ENCODE data around the gene MEX3D.

Gene MEX3D

DNA sequence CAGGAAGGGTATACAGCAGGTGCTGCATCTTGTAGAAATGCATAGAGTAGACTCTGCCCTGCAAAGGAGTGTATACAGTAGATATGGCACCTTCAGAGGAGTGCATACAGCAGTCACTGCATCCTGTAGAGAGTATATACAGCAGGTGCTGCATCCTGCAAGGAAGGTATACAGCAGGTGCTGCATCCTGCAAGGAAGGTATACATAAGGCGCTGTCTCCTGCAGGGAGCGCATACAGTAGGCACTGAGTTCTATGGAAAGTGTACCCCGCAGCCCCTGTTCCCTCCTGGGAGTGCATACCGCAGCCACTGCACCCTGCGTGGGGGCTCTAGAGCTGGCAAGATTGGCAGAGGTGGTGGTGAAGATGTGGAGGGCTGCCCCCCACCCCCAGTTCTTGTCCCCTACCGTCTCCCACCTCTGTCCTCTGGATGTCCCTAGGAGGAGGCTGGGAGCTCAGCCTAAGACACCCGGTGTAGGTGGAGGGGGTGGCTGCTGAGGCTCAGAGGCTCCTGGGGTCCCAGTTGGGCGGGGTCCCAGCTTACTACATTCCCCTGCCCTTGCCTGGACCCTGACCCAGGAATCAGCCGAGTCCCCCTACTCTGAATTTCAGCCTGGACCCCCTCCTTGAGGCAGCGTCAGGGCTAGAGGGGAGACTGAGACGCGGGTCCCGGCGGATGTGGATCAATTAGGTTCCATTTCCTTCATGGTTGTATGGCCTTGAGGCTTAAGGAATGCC is 53.0 kb downstream of the MEX3D start:
- no peak for DNase-seq

DNA sequence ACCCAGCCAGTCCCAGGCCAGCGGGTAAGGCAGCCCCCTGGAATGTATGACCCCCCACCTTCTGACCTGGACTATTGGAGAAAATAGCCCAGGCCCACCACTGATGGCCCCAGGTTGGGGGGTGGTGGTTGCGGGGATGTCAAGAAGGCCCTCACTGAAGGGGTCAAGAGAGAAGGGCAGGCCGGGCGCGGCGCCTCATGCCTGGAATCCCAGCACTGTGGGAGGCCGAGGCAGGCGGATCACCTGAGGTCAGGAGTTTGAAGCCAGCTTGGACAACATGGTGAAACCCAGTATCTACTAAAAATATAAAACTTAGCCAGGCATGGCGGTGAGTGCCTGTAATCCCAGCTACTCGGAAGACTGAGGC is 53.8 kb downstream of the MEX3D start:
- no peak for DNase-seq

GRCh38 chr19:1513499-1514294 is 54.4 kb downstream of the MEX3D start:
- DNase-seq: peak; percentile 79

DNA sequence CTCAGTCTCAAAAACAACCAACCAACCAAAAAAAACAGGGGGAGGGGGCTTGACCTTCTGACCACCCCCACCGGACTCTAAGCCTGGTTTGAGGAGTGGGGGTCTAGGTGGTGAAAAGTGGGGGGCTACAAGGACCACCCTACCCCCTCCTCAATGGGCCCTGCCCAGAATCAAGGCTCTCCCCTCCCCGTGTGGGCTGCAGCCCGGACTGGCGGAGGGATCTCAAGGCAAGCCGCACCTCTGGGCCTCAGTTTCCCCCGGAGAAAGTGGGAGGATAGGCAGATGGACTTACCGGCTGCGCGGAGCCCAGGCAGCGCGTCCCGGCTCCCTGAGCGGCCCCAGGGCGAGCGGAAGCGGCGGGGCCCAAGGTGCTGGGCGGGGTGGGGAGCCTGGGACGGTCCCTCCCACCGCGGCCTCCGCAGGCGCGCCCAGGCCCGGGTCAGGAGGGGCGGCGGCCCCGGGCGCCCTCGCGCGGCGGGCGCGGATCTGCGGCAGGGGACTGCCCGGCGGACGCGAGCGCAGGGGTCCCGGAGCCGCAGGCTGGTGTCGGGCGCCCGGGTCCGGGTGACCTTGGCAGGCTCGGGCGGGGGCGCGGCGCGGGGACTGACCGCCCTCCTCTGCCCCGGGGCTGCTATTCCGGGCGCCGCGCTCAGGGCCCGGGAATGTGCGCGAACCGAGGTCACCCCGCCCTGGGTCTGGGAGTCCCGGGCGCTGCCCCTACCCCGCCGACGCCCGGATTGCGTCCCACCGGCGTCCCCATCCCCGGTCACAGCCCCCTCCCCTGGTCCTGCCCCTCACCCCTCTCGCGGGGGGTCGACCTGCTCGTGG is 55.2 kb downstream of the MEX3D start, which contains the start of gene ADAMTSL5:
TSS of gene ADAMTSL5 (minus strand) at position 349 of the 828 bp plus-strand sequence. CDS start 2,076 bp downstream, outside the sequence.
- peak; percentile 73 for DNase-seq

GRCh38 chr19:1511318-1512317 is 56.5 kb downstream of the MEX3D start:
- DNase-seq: no peak

DNA sequence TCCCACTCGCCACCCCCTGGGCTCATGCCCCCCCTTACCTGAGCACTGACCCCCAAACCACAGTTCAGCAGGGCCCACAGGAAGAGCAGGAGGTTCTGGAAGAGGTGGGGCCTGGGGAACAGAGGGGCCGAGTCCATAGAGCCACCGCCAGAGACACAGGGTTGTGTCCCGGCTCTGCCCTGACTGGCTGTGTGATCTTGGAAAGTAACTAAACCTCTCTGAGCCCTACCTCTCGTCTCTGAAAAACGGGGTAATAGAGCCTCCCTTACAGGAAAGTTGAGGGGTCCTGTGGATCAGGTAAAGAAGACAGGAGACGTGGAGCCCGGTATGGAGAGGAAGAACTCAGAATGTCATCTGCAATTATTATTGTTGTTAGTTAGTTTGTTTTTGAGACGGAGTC is 57.3 kb downstream of the MEX3D start:
- no peak for DNase-seq

- DNase-seq: no peak
Measured at GRCh38 chr19:1510442-1510806, 57.7 kb downstream of the MEX3D start.

- no peak for DNase-seq
Measured at GRCh38 chr19:1509602-1510441, 58.3 kb downstream of the MEX3D start.

GRCh38 chr19:1508507-1508856 is 59.6 kb downstream of the MEX3D start:
- DNase-seq: no peak

DNA sequence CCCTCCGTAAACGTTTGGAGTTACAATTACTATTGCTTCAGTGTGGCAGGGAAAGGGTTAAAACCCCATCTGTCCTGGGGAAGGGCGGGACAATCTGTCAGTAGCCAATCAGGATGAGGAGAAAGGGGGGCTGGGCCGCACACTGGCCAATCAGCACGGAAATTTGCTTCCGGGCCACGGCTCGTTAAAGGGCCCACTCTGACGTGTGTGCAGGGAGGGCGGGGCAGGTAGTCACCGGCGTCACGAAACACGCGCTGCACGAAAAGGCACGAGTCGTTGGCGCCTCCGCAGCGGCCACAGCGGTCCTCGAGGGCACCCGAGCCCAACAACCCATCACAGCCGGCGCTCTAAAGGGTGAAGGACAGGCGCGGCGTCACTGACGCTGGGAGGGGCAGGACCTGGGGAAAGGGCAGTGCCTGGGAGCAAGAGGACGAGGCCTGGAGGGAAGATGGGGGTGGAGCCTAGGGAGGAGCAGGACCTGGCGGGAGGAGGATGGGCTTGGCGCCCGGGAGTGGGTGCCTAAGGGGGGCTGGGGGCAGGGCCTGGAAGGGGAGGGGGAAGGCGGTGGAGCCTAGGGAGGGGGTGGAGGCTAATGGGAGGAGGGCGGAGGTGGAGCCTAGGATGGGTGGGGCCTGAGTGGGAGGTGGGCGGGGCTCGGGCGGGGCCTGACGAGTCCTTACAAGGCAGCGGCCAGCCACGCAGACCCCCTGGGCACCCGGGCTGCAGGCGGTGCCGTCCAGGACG is 60.2 kb downstream of the MEX3D start:
- DNase-seq: peak; percentile 89

DNA sequence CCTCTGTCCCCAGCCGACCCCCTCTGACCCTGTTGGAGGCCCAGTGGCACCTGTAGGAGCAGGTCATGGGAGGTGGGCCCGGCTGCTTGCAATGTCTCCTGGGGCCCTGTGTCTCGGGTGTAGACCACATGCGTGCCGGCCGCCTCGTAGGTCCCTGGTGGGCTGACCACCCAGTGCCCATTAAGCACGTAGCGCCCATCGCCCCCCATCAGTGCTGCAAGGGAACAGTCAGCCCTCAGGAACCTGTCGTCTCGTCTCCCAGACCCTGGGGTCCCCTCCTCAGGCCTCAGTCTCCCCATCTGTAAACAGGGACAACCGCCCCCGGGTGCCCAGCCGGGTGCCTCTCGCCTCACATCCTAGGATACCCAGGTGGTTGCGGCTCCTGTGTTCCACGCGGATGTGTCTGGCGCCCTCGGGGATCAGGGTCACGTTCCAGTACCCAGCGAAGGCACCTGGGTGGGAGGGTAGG is 60.9 kb downstream of the MEX3D start:
- no peak for DNase-seq

- DNase-seq: no peak
Measured at GRCh38 chr19:1505991-1506881, 61.9 kb downstream of the MEX3D start.

- no peak for DNase-seq
Measured at GRCh38 chr19:1505012-1505411, 63.1 kb downstream of the MEX3D start.
